SKM-1 treated with dmso at 0.1 percent for 144 hours (cell line): Measurements from ENCODE around the gene GNB2.
A peak's percentile ranks its signal among the peaks of the same experiment; 100 is the strongest.
"Not testable (repeated sequence)": the region's sequence is repeated elsewhere in the genome, so short reads cannot be mapped to it uniquely, and the experiment has no call there.

Experiments
- DNase-seq: peaks from one replicate; lab custom pipeline; 2025; ENCODE audit not compliant: unreplicated experiment; lab: John Stamatoyannopoulos, UW

The GNB2 gene

GRCh38 chr7:100662194-100662776 is 11.3 kb upstream of the GNB2 start:
- not testable (repeated sequence) for DNase-seq

- DNase-seq = no peak
These were observed 8.3 kb upstream of the GNB2 start for GRCh38 chr7:100665168-100665726.

GRCh38 chr7:100667331-100668068 is 6.0 kb upstream of the GNB2 start:
- DNase-seq = no peak

- DNase-seq = no peak
These were observed 5.5 kb upstream of the GNB2 start for GRCh38 chr7:100668069-100668449.

- not testable (repeated sequence) for DNase-seq
These were observed 4.4 kb upstream of the GNB2 start for GRCh38 chr7:100669106-100669505.

- peak; percentile 29 for DNase-seq
These were observed 3.5 kb upstream of the GNB2 start for GRCh38 chr7:100670074-100670473.

- DNase-seq = no peak
These were observed 1.9 kb upstream of the GNB2 start for GRCh38 chr7:100671353-100672327.

- DNase-seq = peak; percentile 52
These were observed 436 bp downstream of the GNB2 start for GRCh38 chr7:100673942-100674410.

GRCh38 chr7:100674411-100675104 is 1.0 kb downstream of the GNB2 start:
- DNase-seq = no peak

- no peak for DNase-seq
These were observed 1.5 kb downstream of the GNB2 start for GRCh38 chr7:100675105-100675451.

GRCh38 chr7:100675581-100676350 is 2.2 kb downstream of the GNB2 start:
- DNase-seq = no peak

GRCh38 chr7:100676501-100677306 is 3.2 kb downstream of the GNB2 start:
- DNase-seq = no peak

GRCh38 chr7:100677308-100678267 is 4.0 kb downstream of the GNB2 start:
- DNase-seq = no peak

- DNase-seq = no peak
These were observed 4.9 kb downstream of the GNB2 start for GRCh38 chr7:100678291-100678984.

GRCh38 chr7:100679129-100679926 is 5.8 kb downstream of the GNB2 start:
- no peak for DNase-seq

GRCh38 chr7:100679927-100680575 is 6.5 kb downstream of the GNB2 start:
- no peak for DNase-seq
